Measurements from ENCODE around the gene PXN.
A peak's percentile ranks its signal among the peaks of the same experiment; 100 is the strongest.

PXN gene

DNA sequence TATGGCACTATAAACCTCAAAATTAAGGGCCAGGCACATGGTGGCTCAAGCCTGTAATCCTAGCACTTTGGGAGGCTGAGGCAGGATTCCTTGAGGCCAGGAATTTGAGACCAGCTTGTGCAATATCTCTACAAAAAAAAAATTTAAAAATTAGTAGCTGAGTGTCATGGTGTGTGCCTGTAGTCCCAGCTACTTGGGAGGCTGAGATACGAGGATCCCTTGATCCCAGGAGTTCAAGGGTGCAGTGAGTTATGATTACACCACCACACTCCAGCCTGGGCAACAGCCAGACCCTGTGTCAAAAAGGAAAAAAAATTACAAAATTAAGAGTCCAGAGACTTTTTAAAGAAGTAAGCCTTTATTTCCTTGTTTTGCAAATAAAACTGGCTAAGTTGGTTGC, 69.2 kb downstream of the PXN start (continued):
- no peak for TF ChIP-seq PATZ1 (CRISPR knock-in tag; IDR thresholded peaks at IDR 0.05; ENCODE audit: borderline replicate concordance)
- TF ChIP-seq GLIS3 (CRISPR knock-in tag; IDR thresholded peaks at IDR 0.05), result no peak
- no peak for TF ChIP-seq ZNF8 (CRISPR knock-in tag; IDR thresholded peaks at IDR 0.05)
- no peak for TF ChIP-seq TOX (CRISPR knock-in tag; IDR thresholded peaks at IDR 0.05; ENCODE audit: borderline replicate concordance)
- no peak for TF ChIP-seq ZFP3 (CRISPR knock-in tag; IDR thresholded peaks at IDR 0.05)
- no peak for TF ChIP-seq ISL1 (CRISPR knock-in tag; IDR thresholded peaks at IDR 0.05)
- TF ChIP-seq CSDC2 (CRISPR knock-in tag; IDR thresholded peaks at IDR 0.05), result no peak

DNA sequence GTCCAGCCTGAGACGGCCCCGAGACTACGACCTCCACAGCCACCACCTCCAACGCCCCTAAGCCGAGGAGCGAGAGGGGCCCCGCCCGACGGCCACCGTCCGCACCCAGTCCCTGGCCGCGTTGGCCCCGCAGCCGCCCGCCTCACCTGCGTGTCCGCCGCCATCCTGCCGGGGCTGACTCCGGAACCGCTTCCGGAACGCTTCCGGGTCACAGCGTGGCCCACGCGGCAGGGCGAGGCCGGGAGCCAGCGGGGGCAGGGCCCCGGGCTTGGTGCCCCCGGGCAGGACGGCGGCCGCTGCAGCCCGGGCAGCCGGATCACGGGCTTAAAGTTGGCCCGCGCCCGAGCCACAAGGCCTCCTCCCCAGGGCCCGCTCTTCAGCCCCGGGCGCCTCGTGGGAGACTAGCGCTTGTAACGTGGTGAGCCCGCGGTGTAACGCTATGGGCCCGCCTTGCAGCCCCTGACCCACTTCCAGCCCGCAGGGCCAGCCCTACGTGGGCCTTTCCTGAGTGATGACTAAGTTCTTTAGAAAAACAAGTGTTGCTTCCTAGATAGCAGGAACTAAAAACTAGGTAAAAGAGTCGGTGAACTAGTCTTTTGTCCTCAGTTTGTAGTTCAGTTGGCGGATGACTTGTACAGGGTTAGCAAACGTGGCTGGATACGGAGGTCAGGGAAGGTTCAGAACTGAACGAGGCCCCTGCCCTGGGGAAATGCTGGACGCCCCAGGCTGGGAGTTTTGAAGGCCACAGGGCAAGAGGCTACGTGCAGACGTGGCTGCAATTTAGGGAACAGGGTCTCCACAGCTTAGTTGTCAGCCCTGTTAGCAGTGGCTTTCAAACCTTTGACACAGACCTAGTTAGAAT, 70.8 kb downstream of the PXN start, which contains the start of gene GCN1:
GCN1 (minus strand) TSS at position 182 of the 862 bp plus-strand sequence; CDS start at position 164, 18 bp downstream.
- peak; percentile 86 for ATAC-seq
- no peak for TF ChIP-seq ARNTL (CRISPR knock-in tag; IDR thresholded peaks at IDR 0.05; ENCODE audit: borderline replicate concordance, low read depth)
- no peak for TF ChIP-seq CREB5 (CRISPR knock-in tag; IDR thresholded peaks at IDR 0.05; ENCODE audit: low read depth)
- TF ChIP-seq CSDC2 (CRISPR knock-in tag; IDR thresholded peaks at IDR 0.05), result peak; percentile 73; the same call in 1 of the 2 replicates
- no peak for TF ChIP-seq RARB (CRISPR knock-in tag; IDR thresholded peaks at IDR 0.05)
- TF ChIP-seq TCF4 (CRISPR knock-in tag; IDR thresholded peaks at IDR 0.05; ENCODE audit: borderline replicate concordance), result no peak
- TF ChIP-seq ZC3H10 (CRISPR knock-in tag; IDR thresholded peaks at IDR 0.05), result no peak
- TF ChIP-seq OSR1 (CRISPR knock-in tag; IDR thresholded peaks at IDR 0.05), result no peak
- no peak for TF ChIP-seq ZNF565 (CRISPR knock-in tag; conservative IDR thresholded peaks at IDR 0.05; ENCODE audit: low read depth)
- TF ChIP-seq SNAI2 (CRISPR knock-in tag; IDR thresholded peaks at IDR 0.05), result no peak
- TF ChIP-seq PATZ1 (CRISPR knock-in tag; IDR thresholded peaks at IDR 0.05; ENCODE audit: borderline replicate concordance), result peak; percentile 10; the same call in 1 of the 2 replicates
- TF ChIP-seq GLIS3 (CRISPR knock-in tag; IDR thresholded peaks at IDR 0.05), result no peak
- TF ChIP-seq, protein P1, sequence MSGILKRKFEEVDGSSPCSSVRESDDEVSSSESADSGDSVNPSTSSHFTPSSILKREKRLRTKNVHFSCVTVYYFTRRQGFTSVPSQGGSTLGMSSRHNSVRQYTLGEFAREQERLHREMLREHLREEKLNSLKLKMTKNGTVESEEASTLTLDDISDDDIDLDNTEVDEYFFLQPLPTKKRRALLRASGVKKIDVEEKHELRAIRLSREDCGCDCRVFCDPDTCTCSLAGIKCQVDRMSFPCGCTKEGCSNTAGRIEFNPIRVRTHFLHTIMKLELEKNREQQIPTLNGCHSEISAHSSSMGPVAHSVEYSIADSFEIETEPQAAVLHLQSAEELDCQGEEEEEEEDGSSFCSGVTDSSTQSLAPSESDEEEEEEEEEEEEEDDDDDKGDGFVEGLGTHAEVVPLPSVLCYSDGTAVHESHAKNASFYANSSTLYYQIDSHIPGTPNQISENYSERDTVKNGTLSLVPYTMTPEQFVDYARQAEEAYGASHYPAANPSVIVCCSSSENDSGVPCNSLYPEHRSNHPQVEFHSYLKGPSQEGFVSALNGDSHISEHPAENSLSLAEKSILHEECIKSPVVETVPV (CRISPR knock-in tag; IDR thresholded peaks at IDR 0.05), result 0 out of 2 replicates have a peak, but pooled peaks have one; percentile 56
- TF ChIP-seq ESRRG (CRISPR knock-in tag; IDR thresholded peaks at IDR 0.05), result no peak
- TF ChIP-seq ZNF8 (CRISPR knock-in tag; IDR thresholded peaks at IDR 0.05), result 0 out of 2 replicates have a peak, but pooled peaks have one; percentile 22
- no peak for TF ChIP-seq BACH2 (CRISPR knock-in tag; IDR thresholded peaks at IDR 0.05; ENCODE audit: borderline replicate concordance)
- TF ChIP-seq PPARA (CRISPR knock-in tag; IDR thresholded peaks at IDR 0.05; ENCODE audit: borderline replicate concordance), result no peak
- peak; percentile 29; the same call in 1 of the 2 replicates for TF ChIP-seq ZFP3 (CRISPR knock-in tag; IDR thresholded peaks at IDR 0.05)
- TF ChIP-seq TOX (CRISPR knock-in tag; IDR thresholded peaks at IDR 0.05; ENCODE audit: borderline replicate concordance), result 0 out of 2 replicates have a peak, but pooled peaks have one; percentile 5

GRCh38 chr12:120194226-120194533, 71.3 kb downstream of the PXN start:
- peak; percentile 52 for ATAC-seq
- TF ChIP-seq ZFP30 (CRISPR knock-in tag; IDR thresholded peaks at IDR 0.05), result no peak
- TF ChIP-seq ZC3H10 (CRISPR knock-in tag; IDR thresholded peaks at IDR 0.05), result no peak
- TF ChIP-seq SNAI2 (CRISPR knock-in tag; IDR thresholded peaks at IDR 0.05), result no peak
- TF ChIP-seq, protein P2, sequence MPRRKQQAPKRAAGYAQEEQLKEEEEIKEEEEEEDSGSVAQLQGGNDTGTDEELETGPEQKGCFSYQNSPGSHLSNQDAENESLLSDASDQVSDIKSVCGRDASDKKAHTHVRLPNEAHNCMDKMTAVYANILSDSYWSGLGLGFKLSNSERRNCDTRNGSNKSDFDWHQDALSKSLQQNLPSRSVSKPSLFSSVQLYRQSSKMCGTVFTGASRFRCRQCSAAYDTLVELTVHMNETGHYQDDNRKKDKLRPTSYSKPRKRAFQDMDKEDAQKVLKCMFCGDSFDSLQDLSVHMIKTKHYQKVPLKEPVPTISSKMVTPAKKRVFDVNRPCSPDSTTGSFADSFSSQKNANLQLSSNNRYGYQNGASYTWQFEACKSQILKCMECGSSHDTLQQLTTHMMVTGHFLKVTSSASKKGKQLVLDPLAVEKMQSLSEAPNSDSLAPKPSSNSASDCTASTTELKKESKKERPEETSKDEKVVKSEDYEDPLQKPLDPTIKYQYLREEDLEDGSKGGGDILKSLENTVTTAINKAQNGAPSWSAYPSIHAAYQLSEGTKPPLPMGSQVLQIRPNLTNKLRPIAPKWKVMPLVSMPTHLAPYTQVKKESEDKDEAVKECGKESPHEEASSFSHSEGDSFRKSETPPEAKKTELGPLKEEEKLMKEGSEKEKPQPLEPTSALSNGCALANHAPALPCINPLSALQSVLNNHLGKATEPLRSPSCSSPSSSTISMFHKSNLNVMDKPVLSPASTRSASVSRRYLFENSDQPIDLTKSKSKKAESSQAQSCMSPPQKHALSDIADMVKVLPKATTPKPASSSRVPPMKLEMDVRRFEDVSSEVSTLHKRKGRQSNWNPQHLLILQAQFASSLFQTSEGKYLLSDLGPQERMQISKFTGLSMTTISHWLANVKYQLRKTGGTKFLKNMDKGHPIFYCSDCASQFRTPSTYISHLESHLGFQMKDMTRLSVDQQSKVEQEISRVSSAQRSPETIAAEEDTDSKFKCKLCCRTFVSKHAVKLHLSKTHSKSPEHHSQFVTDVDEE (CRISPR knock-in tag; IDR thresholded peaks at IDR 0.05), result no peak
- TF ChIP-seq PPARA (CRISPR knock-in tag; IDR thresholded peaks at IDR 0.05; ENCODE audit: borderline replicate concordance), result no peak
- TF ChIP-seq OSR1 (CRISPR knock-in tag; IDR thresholded peaks at IDR 0.05), result no peak
- TF ChIP-seq ZNF565 (CRISPR knock-in tag; conservative IDR thresholded peaks at IDR 0.05; ENCODE audit: low read depth), result no peak
- no peak for TF ChIP-seq ZNF70 (CRISPR knock-in tag; IDR thresholded peaks at IDR 0.05)
- TF ChIP-seq TCF4 (CRISPR knock-in tag; IDR thresholded peaks at IDR 0.05; ENCODE audit: borderline replicate concordance), result no peak
- no peak for TF ChIP-seq ESRRG (CRISPR knock-in tag; IDR thresholded peaks at IDR 0.05)
- TF ChIP-seq ZFP3 (CRISPR knock-in tag; IDR thresholded peaks at IDR 0.05), result no peak
- TF ChIP-seq CREB5 (CRISPR knock-in tag; IDR thresholded peaks at IDR 0.05; ENCODE audit: low read depth), result no peak
- no peak for TF ChIP-seq RARB (CRISPR knock-in tag; IDR thresholded peaks at IDR 0.05)
- no peak for TF ChIP-seq PATZ1 (CRISPR knock-in tag; IDR thresholded peaks at IDR 0.05; ENCODE audit: borderline replicate concordance)

Measured in SK-N-SH treated with all-trans-retinoic acid at 6 μM for 48 hours (cell line).